ENCODE data around the gene FHOD1. TPM values are rescaled to one million over a fixed set of nuclear protein-coding genes. Genes with fewer than 3 reads are reported as not detected.

FHOD1 gene
- total and polyA plus RNA-seq, 9 donors, result 9.7 to 31.1 (median 21.4) TPM

DNA sequence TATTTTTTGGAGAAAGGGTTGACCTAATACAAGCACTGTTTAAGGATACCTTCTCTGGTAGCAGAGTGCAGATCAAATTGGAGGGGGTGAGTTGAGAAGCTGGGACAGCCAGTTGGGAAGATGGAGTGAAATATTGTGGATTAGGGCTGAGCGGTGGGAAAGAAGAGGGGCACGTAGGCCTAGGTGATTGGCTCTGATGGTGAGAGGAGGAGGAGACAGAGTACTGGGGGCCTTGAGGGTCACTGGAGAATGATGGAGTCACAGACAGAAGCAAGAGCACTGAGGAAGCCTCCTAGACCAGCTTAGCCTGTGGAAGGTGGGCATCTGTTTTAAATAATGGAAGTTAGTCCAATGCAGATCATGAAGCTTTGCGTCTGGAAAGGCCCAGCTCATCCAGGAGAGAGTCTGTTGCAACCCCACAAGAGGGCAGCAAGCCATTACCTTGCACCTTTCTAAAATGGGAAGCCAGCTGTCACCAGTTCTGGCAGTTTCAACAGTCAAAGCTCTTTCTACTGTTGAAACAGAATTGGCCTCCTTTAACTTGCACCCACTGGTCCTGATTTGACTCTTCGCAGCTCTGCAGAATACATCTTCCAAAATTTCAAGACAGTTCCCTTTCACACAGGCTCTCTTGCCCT is 13.3 kb upstream of the FHOD1 start:
- DNase-seq, result peak; percentile 58
- peak overlapping the region; percentile 62 for H3K27ac ChIP-seq (ENCODE audit: low read length)
- 50% methylated on average over 4 of the region's 4 CpGs for WGBS (ENCODE audit: insufficient coverage)
- H3K9me3 ChIP-seq (replicated peaks; ENCODE audit: control insufficient read depth, low read depth, low read length), result no peaks in the 10 kb centered on the region
- H3K4me1 ChIP-seq (ENCODE audit: control insufficient read depth, insufficient read depth, low read length), result peaks cover 7% of the 10 kb centered on the region
- no peaks in the 10 kb centered on the region for H3K27me3 ChIP-seq (ENCODE audit: control insufficient read depth, insufficient read depth, low read length)
- H3K4me3 ChIP-seq (ENCODE audit: low read length), result no peak overlapping the region
- no peaks in the 10 kb centered on the region for H3K36me3 ChIP-seq (ENCODE audit: control insufficient read depth, insufficient read depth, low read length)

DNA sequence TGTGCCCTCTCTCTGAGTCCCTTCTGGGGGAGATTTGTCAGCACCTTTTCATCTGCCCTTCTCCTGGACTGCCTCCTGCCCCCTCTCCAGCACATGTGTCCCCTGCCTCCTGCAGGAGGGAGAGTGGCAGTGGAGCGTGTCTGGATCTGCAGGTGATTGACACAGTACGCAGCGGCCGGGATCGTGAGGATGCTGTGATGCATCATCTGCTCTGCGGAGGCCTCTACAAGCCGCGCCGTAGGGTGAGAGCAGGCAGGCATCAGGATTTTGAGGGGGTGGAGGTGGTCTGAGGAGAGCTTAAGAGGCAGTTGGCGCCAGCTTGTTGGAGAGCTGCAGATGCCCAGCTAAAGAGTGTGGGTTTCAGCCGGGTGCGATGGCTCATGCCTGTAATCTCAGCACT is 12.4 kb upstream of the FHOD1 start:
- no peaks in the 10 kb centered on the region for H3K36me3 ChIP-seq (ENCODE audit: control insufficient read depth, insufficient read depth, low read length)
- no peak for DNase-seq
- H3K4me1 ChIP-seq (ENCODE audit: control insufficient read depth, insufficient read depth, low read length), result peaks cover 7% of the 10 kb centered on the region
- no peaks in the 10 kb centered on the region for H3K9me3 ChIP-seq (replicated peaks; ENCODE audit: control insufficient read depth, low read depth, low read length)
- no peak overlapping the region for H3K27ac ChIP-seq (ENCODE audit: low read length)
- no peaks in the 10 kb centered on the region for H3K27me3 ChIP-seq (ENCODE audit: control insufficient read depth, insufficient read depth, low read length)
- H3K4me3 ChIP-seq (ENCODE audit: low read length), result no peak overlapping the region
- WGBS (ENCODE audit: insufficient coverage), result 88% methylated on average over 12 of the region's 12 CpGs

DNA sequence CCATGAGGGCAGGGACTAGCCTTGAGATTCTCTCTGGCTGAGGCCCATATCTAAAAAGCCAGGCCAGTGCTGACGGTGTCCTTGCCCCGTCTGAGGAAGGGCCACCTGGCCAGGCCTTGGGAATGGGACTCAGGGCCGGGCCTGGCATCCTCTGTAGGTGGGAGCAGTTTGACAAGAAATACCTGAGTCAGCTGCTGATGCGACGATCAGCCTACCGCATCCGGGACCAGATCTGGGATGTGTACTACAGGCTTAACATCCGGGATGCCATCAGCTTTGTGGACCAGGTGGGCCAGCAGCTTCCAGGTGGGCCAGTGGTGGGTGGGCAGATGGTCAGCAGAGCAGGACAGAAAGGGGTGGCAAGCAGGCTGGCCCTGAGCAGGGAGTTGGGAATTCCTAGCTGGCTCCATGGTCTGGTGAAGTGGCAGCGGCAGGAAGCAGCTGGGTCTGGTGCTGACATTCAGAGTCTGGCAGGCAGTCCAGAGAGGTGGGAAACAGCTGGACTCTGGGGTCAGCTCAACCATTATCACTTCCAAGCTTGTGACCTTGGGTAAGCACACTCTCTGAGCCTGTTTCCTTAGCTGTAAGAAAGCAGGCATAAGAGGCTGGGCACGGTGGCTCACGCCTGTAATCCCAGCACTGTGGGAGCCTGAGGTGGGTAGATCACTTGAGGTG is 11.0 kb upstream of the FHOD1 start:
- peaks cover 7% of the 10 kb centered on the region for H3K4me1 ChIP-seq (ENCODE audit: control insufficient read depth, insufficient read depth, low read length)
- DNase-seq, result no peak
- H3K27me3 ChIP-seq (ENCODE audit: control insufficient read depth, insufficient read depth, low read length), result no peaks in the 10 kb centered on the region
- no peaks in the 10 kb centered on the region for H3K9me3 ChIP-seq (replicated peaks; ENCODE audit: control insufficient read depth, low read depth, low read length)
- no peak overlapping the region for H3K4me3 ChIP-seq (ENCODE audit: low read length)
- H3K27ac ChIP-seq (ENCODE audit: low read length), result no peak overlapping the region
- H3K36me3 ChIP-seq (ENCODE audit: control insufficient read depth, insufficient read depth, low read length), result no peaks in the 10 kb centered on the region
- 82% methylated on average over 9 of the region's 11 CpGs for WGBS (ENCODE audit: insufficient coverage)

DNA sequence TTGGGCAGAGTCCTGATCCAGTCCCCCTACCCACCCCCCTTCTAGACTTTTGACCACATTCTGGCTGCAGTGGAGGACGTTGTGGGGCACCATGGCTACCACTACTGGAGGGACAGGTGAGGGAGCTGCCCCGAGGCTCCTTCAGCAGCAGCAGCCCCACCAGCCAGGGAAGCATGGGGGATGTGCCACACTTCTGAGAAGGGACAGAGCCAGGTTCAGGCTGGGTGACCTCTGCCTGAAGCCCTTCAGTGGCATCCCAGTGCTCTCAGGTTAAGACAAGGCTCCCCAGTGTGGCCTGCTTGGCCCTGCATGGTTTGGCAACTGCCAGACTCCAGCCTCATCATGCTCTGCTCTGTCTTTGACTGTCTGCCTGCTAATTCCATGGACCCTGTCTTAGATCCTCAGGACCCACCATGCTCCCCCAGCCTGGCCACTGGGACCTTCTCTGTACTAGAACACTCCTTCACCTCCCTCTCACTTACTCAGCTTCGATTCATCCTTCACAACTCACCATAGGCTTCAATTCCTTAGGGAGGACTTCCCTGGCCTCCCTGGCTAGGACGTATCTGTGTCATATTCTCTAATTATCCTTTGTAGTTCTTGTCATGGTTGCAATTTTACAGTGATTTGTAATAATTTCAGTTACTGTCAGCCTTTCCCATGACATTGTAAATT is 10.3 kb upstream of the FHOD1 start:
- Histone ChIP-seq H3K9me3 (replicated peaks; ENCODE audit: control insufficient read depth, low read depth, low read length) (no peaks in the 10 kb centered on the region), H3K27ac (ENCODE audit: low read length) (no peak overlapping the region), H3K27me3 (ENCODE audit: control insufficient read depth, insufficient read depth, low read length) (no peaks in the 10 kb centered on the region), H3K4me3 (ENCODE audit: low read length) (no peak overlapping the region), H3K36me3 (ENCODE audit: control insufficient read depth, insufficient read depth, low read length) (no peaks in the 10 kb centered on the region), H3K4me1 (ENCODE audit: control insufficient read depth, insufficient read depth, low read length) (peaks cover 9% of the 10 kb centered on the region)
- 63% methylated on average over 2 of the region's 4 CpGs for WGBS (ENCODE audit: insufficient coverage)
- no peak for DNase-seq

- no peaks in the 10 kb centered on the region for H3K27me3 ChIP-seq (ENCODE audit: control insufficient read depth, insufficient read depth, low read length)
- no peak for DNase-seq
- WGBS (ENCODE audit: insufficient coverage), result 92% methylated on average over 8 of the region's 11 CpGs
- no peak overlapping the region for H3K4me3 ChIP-seq (ENCODE audit: low read length)
- peaks cover 12% of the 10 kb centered on the region for H3K4me1 ChIP-seq (ENCODE audit: control insufficient read depth, insufficient read depth, low read length)
- no peak overlapping the region for H3K27ac ChIP-seq (ENCODE audit: low read length)
- H3K9me3 ChIP-seq (replicated peaks; ENCODE audit: control insufficient read depth, low read depth, low read length), result no peaks in the 10 kb centered on the region
- H3K36me3 ChIP-seq (ENCODE audit: control insufficient read depth, insufficient read depth, low read length), result no peaks in the 10 kb centered on the region
Observed at GRCh38 chr16:67256701-67257230, 9.5 kb upstream of the FHOD1 start.

- H3K27ac ChIP-seq (ENCODE audit: low read length), result no peak overlapping the region
- WGBS (ENCODE audit: insufficient coverage), result 92% methylated on average over 15 of the region's 17 CpGs
- no peak overlapping the region for H3K4me3 ChIP-seq (ENCODE audit: low read length)
- DNase-seq, result no peak
- no peaks in the 10 kb centered on the region for H3K9me3 ChIP-seq (replicated peaks; ENCODE audit: control insufficient read depth, low read depth, low read length)
- peaks cover 8% of the 10 kb centered on the region for H3K4me1 ChIP-seq (ENCODE audit: control insufficient read depth, insufficient read depth, low read length)
- H3K27me3 ChIP-seq (ENCODE audit: control insufficient read depth, insufficient read depth, low read length), result no peaks in the 10 kb centered on the region
- H3K36me3 ChIP-seq (ENCODE audit: control insufficient read depth, insufficient read depth, low read length), result no peaks in the 10 kb centered on the region
Observed at GRCh38 chr16:67255553-67256221, 8.4 kb upstream of the FHOD1 start.

- no peaks in the 10 kb centered on the region for H3K9me3 ChIP-seq (replicated peaks; ENCODE audit: control insufficient read depth, low read depth, low read length)
Observed at GRCh38 chr16:67254801-67255552, 7.7 kb upstream of the FHOD1 start.

GRCh38 chr16:67252609-67253497 is 5.6 kb upstream of the FHOD1 start:
- H3K27ac ChIP-seq (ENCODE audit: low read length), result no peak overlapping the region
- no peaks in the 10 kb centered on the region for H3K9me3 ChIP-seq (replicated peaks; ENCODE audit: control insufficient read depth, low read depth, low read length)
- DNase-seq, result peak; percentile 56
- H3K4me3 ChIP-seq (ENCODE audit: low read length), result no peak overlapping the region
- peaks cover 23% of the 10 kb centered on the region for H3K27me3 ChIP-seq (ENCODE audit: control insufficient read depth, insufficient read depth, low read length)
- WGBS (ENCODE audit: insufficient coverage), result 82% methylated on average over 3 of the region's 4 CpGs
- H3K4me1 ChIP-seq (ENCODE audit: control insufficient read depth, insufficient read depth, low read length), result peaks cover 26% of the 10 kb centered on the region
- H3K36me3 ChIP-seq (ENCODE audit: control insufficient read depth, insufficient read depth, low read length), result no peaks in the 10 kb centered on the region

More at GRCh38 chr16:67254801-67255552, 7.7 kb upstream of the FHOD1 start:
- Histone ChIP-seq H3K27me3 (ENCODE audit: control insufficient read depth, insufficient read depth, low read length) (peaks cover 4% of the 10 kb centered on the region), H3K4me3 (ENCODE audit: low read length) (no peak overlapping the region), H3K36me3 (ENCODE audit: control insufficient read depth, insufficient read depth, low read length) (no peaks in the 10 kb centered on the region), H3K27ac (ENCODE audit: low read length) (no peak overlapping the region), H3K4me1 (ENCODE audit: control insufficient read depth, insufficient read depth, low read length) (peaks cover 6% of the 10 kb centered on the region)
- 76% methylated on average over 16 of the region's 18 CpGs for WGBS (ENCODE audit: insufficient coverage)
- no peak for DNase-seq

GRCh38 chr16:67250045-67250327 is 2.7 kb upstream of the FHOD1 start:
- Histone ChIP-seq H3K27me3 (ENCODE audit: control insufficient read depth, insufficient read depth, low read length) (peaks cover 24% of the 10 kb centered on the region), H3K36me3 (ENCODE audit: control insufficient read depth, insufficient read depth, low read length) (no peaks in the 10 kb centered on the region), H3K4me3 (ENCODE audit: low read length) (no peak overlapping the region), H3K9me3 (replicated peaks; ENCODE audit: control insufficient read depth, low read depth, low read length) (no peaks in the 10 kb centered on the region), H3K27ac (ENCODE audit: low read length) (no peak overlapping the region), H3K4me1 (ENCODE audit: control insufficient read depth, insufficient read depth, low read length) (peaks cover 47% of the 10 kb centered on the region)
- no peak for DNase-seq
- WGBS (ENCODE audit: insufficient coverage), result 69% methylated on average over 3 of the region's 4 CpGs
